HepG2 (cell line): ENCODE measurements around the gene SPRY1. TPM values are rescaled to one million over a fixed set of nuclear protein-coding genes. Genes with fewer than 3 reads are reported as not detected.

ENCODE experiments used
- ATAC-seq: fragments of 200-7000 bp; cut with Tn5 transposase; 3 replicates; pipeline ENCODE4 v1.9.1; 2020; ENCODE audit warnings: mild to moderate bottlenecking, moderate library complexity
- BruUV-seq: library from RNA; stranded (reverse); fragments of 400-500 nt; replicated peaks from 2 replicates; lab custom pipeline; 2021; lab: Mats Ljungman, UMichigan
- CTCF ChIA-PET: fragments of 300-600 bp; formaldehyde crosslinking; extraction: SDS; loops from one replicate; lab custom pipeline; 2021; ENCODE audit warnings: low total read pairs, inconsistent platforms, low intra/inter-chr PET ratio; lab: Yijun Ruan, JAX
- POLR2A ChIA-PET: fragments of 350-600 bp; sonication (Branson Sonifier 250); formaldehyde crosslinking; loops from one replicate; lab custom pipeline; 2020; ENCODE audit warnings: antibody characterized with exemption, inconsistent platforms; lab: Yijun Ruan, JAX
- DNase-seq: peaks from one replicate; pipeline ENCODE4 v3.0.0-alpha.2; 2015; ENCODE audit warnings: low spot score
- FAIRE-seq: peaks from 3 replicates; lab custom pipeline; 2011; peaks lifted over from hg19 to GRCh38; lab: Jason Lieb, UNC
- H2AFZ ChIP-seq: one replicate; pipeline ENCODE4 v1.6.1; 2011; ENCODE audit warnings: low read length, inconsistent platforms
- H3K27ac ChIP-seq: fragments of 300-600 bp; 3 replicates; pipeline ENCODE4 v1.8.0; 2011; ENCODE audit warnings: mixed run types, mild to moderate bottlenecking, mixed read lengths, low read length, inconsistent platforms; ENCODE audit not compliant: insufficient read depth; ENCODE audit errors: extremely low read length
- H3K27me3 ChIP-seq, 2 experiments: fragments of 200-600 bp in 1 of 2; 2 replicates in 1 of 2; 3 replicates in 1 of 2; pipeline versions ENCODE4 v1.6.0 to v1.8.0; 2011; ENCODE audit warnings: low read length in 2 of 2, mild to moderate bottlenecking in 2 of 2, moderate library complexity in 2 of 2, inconsistent platforms in 1 of 2; ENCODE audit not compliant: insufficient read depth in 2 of 2, control insufficient read depth in 1 of 2
- H3K36me3 ChIP-seq, 2 experiments: fragments of 200-600 bp in 1 of 2; replicated peaks in 1 of 2; 2 replicates in 1 of 2; 3 replicates in 1 of 2; pipeline versions ENCODE4 v1.5.1 to v1.8.0; 2011; ENCODE audit warnings: low read length in 2 of 2, inconsistent platforms in 1 of 2; ENCODE audit not compliant: insufficient read depth in 2 of 2, control insufficient read depth in 1 of 2
- H3K4me1 ChIP-seq: 2 replicates; pipeline ENCODE4 v1.5.1; 2012; ENCODE audit warnings: low read length, inconsistent platforms; ENCODE audit not compliant: insufficient read depth
- H3K4me2 ChIP-seq: 2 replicates; pipeline ENCODE4 v1.6.0; 2011; ENCODE audit warnings: low read depth, low read length, inconsistent platforms
- H3K4me3 ChIP-seq, 3 experiments: fragments of 200-600 bp in 1 of 3; sonication (generic), shearing (Covaris generic) in 1 of 3; replicated peaks in 1 of 3; 2 replicates each; pipeline ENCODE4 v1.5.1; 2011 to 2016; ENCODE audit warnings: low read length in 3 of 3, inconsistent platforms in 2 of 3, low read depth in 2 of 3, mild to moderate bottlenecking in 2 of 3, control low read depth in 1 of 3, mixed read lengths in 1 of 3; ENCODE audit not compliant: insufficient read depth in 1 of 3
- H3K79me2 ChIP-seq: one replicate; pipeline ENCODE4 v1.6.1; 2011; ENCODE audit warnings: low read length, inconsistent platforms; ENCODE audit not compliant: insufficient read depth
- H3K9ac ChIP-seq: 2 replicates; pipeline ENCODE4 v1.6.0; 2011; ENCODE audit warnings: mild to moderate bottlenecking, low read depth, low read length, inconsistent platforms; ENCODE audit not compliant: insufficient read depth
- H3K9me3 ChIP-seq: 2 replicates; pipeline ENCODE4 v1.5.1; 2012; ENCODE audit warnings: mild to moderate bottlenecking, low read length
- H4K20me1 ChIP-seq: 2 replicates; pipeline ENCODE4 v1.6.0; 2011; ENCODE audit warnings: inconsistent platforms, mild to moderate bottlenecking, low read length, moderate library complexity; ENCODE audit not compliant: insufficient read depth
- FLYWCH1 ChIP-seq: sonication (generic); formaldehyde crosslinking; IDR thresholded peaks from 2 replicates; pipeline ENCODE4 v1.8.1; 2023; ENCODE audit warnings: mild to moderate bottlenecking, missing genetic modification reagents
- PLRG1 ChIP-seq: fragments of 450-650 bp; conservative IDR thresholded peaks from 2 replicates; pipeline ENCODE4 v1.6.1; 2016
- SMAD9 ChIP-seq: sonication (generic); formaldehyde crosslinking; IDR thresholded peaks from 2 replicates; pipeline ENCODE4 v1.5.1; 2020; ENCODE audit warnings: mild to moderate bottlenecking, missing genetic modification reagents
- ZFP41 ChIP-seq: sonication (generic); formaldehyde crosslinking; IDR thresholded peaks from 2 replicates; pipeline ENCODE4 v1.4.0; 2020; ENCODE audit warnings: mild to moderate bottlenecking, missing genetic modification reagents, borderline replicate concordance
- ZNF331 ChIP-seq: sonication (generic); formaldehyde crosslinking; IDR thresholded peaks from 2 replicates; pipeline ENCODE4 v1.4.0; 2020; ENCODE audit warnings: missing genetic modification reagents
- WGBS: methylation state at CpG from one replicate; pipeline ENCODE4 v1.1.6; 2017; ENCODE audit warnings: low lambda C conversion rate; 5-methylcytosine and 5-hydroxymethylcytosine counted together
- in situ Hi-C: cut with HindIII; loops from 2 replicates; pipeline ENCODE4 v1.10.0; 2017; ENCODE audit warnings: low pct_unique_long_range_greater_than_20kb; ENCODE audit not compliant: extremely low pct_ligation_motif_present
- intact Hi-C: fragments of 100-400 bp; cut with micrococcal nuclease; formaldehyde crosslinking; loops from one replicate; pipeline ENCODE4 v1.10.0; 2022; ENCODE audit not compliant: unreplicated experiment
- polyA plus RNA-seq, 8 experiments: library from polyadenylated mRNA; depleted of rRNA in 3 of 8; stranded (reverse) in 7 of 8; unstranded in 1 of 8; fragments of >200 nt; fragmentation: Illumina TruSeq in 4 of 8; extraction: Trizol in 4 of 8; gene quantifications; 2 replicates each; pipeline versions ENCODE4 v1.2.1 to v1.2.3, GENCODE V29; 2011 to 2016; ENCODE audit warnings: low read depth in 4 of 8, missing spikeins in 1 of 8, mixed read lengths in 1 of 8; ENCODE audit not compliant: insufficient read depth in 1 of 8
- total RNA-seq, 5 experiments: library from RNA; depleted of rRNA; stranded (reverse); fragments of >200 nt; fragmentation: Illumina TruSeq; extraction: Trizol; gene quantifications; 2 replicates each; pipeline ENCODE4 v1.2.3, GENCODE V29; 2016; ENCODE audit warnings: low read depth in 1 of 5
- TF ChIP-seq, protein P1 (sequence below): sonication (generic); formaldehyde crosslinking; IDR thresholded peaks from one replicate; pipeline ENCODE4 v1.5.1; 2020; ENCODE audit warnings: mild to moderate bottlenecking, missing genetic modification reagents; ENCODE audit errors: not compliant biosample characterization
- TF ChIP-seq, protein P2 (sequence below): sonication (generic); formaldehyde crosslinking; IDR thresholded peaks from 2 replicates; pipeline ENCODE4 v1.5.1; 2020; ENCODE audit warnings: mild to moderate bottlenecking, missing genetic modification reagents, moderate library complexity
- TF ChIP-seq, protein P3 (sequence below): fragments of 450-650 bp; IDR thresholded peaks from 2 replicates; pipeline ENCODE4 v1.6.1; 2016

The SPRY1 gene
- total and polyA plus RNA-seq, 2 of the 13 experiments (the other 11 are each of a cell fraction or from before 2014, with no cell fraction given), result 24.7 to 33.4 TPM

DNA sequence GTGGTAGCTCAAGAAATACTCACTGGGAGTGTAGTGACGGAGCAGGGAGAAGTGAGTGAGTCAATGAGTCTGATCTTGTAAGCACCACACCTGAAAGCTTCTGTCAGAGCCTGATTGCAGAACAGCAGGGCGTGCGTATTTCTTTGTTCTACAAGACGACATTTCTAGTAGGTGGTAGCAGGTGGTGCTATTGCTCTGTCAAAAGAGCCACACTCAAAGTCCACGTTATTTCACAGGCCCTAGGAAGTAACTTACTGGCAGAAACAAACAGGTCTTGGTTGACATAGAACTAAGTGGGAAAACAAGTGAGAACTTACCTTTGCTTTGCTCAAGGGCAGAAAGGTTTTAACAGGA, 46.4 kb upstream of the SPRY1 start (continued):
- TF ChIP-seq, protein P1, sequence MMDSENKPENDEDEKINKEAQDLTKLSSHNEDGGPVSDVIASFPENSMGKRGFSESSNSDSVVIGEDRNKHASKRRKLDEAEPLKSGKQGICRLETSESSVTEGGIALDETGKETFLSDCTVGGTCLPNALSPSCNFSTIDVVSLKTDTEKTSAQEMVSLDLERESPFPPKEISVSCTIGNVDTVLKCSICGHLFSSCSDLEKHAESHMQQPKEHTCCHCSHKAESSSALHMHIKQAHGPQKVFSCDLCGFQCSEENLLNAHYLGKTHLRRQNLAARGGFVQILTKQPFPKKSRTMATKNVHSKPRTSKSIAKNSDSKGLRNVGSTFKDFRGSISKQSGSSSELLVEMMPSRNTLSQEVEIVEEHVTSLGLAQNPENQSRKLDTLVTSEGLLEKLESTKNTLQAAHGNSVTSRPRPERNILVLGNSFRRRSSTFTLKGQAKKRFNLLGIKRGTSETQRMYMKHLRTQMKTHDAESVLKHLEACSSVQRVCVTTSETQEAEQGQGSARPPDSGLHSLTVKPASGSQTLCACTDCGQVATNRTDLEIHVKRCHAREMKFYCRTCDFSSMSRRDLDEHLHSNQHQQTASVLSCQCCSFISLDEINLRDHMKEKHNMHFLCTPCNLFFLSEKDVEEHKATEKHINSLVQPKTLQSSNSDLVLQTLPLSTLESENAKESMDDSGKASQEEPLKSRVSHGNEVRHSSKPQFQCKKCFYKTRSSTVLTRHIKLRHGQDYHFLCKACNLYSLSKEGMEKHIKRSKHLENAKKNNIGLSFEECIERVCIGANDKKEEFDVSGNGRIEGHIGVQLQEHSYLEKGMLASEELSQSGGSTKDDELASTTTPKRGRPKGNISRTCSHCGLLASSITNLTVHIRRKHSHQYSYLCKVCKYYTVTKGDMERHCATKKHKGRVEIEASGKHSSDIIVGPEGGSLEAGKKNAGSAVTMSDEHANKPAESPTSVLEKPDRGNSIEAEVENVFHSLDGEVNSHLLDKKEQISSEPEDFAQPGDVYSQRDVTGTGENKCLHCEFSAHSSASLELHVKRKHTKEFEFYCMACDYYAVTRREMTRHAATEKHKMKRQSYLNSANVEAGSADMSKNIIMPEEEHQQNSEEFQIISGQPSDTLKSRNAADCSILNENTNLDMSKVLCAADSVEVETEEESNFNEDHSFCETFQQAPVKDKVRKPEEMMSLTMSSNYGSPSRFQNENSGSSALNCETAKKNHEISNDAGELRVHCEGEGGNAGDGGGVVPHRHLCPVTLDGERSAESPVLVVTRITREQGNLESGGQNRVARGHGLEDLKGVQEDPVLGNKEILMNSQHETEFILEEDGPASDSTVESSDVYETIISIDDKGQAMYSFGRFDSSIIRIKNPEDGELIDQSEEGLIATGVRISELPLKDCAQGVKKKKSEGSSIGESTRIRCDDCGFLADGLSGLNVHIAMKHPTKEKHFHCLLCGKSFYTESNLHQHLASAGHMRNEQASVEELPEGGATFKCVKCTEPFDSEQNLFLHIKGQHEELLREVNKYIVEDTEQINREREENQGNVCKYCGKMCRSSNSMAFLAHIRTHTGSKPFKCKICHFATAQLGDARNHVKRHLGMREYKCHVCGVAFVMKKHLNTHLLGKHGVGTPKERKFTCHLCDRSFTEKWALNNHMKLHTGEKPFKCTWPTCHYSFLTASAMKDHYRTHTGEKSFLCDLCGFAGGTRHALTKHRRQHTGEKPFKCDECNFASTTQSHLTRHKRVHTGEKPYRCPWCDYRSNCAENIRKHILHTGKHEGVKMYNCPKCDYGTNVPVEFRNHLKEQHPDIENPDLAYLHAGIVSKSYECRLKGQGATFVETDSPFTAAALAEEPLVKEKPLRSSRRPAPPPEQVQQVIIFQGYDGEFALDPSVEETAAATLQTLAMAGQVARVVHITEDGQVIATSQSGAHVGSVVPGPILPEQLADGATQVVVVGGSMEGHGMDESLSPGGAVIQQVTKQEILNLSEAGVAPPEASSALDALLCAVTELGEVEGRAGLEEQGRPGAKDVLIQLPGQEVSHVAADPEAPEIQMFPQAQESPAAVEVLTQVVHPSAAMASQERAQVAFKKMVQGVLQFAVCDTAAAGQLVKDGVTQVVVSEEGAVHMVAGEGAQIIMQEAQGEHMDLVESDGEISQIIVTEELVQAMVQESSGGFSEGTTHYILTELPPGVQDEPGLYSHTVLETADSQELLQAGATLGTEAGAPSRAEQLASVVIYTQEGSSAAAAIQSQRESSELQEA (CRISPR knock-in tag), result no peak
- TF ChIP-seq ZNF331 (CRISPR knock-in tag) (peak; percentile 7; the same call in 1 of the 2 replicates), PLRG1 (no peak)

DNA sequence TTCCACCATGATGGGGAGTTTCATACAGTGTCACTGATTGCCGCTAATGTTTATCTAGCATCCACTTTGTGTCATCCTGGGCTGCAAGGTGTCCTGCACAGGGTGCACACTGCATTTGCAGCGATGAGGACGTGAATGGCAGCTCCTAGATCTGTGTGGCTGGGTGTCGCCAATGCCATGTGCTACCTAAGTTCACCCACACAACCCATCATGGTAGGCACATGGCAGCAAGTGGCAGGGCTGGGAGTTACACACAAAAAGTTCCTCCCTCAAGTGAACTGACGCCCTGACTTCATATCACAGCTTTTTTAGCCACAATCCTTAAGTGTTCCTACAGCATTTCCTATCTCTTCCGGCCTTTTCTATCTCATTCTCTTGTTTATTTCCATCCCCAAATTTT, 45.9 kb upstream of the SPRY1 start:
- no peak overlapping the region for H3K4me3 ChIP-seq
- ChIA-PET POLR2A (no interaction called here), CTCF (interaction anchor here (1.0 kb wide), 1 partner anchor 310 kb away, joined by 3 read pairs; no protein-coding TSS in a partner anchor)
- intact Hi-C loops, result loop anchor here (1.0 to 10.0 kb wide), 3 partner anchors 248 to 914 kb away; no protein-coding TSS in a partner anchor
- H3K4me1 ChIP-seq, result peaks cover 43% of the 10 kb centered on the region
- DNase-seq (no peak), FAIRE-seq (no peak), ATAC-seq (peak; percentile 33; the same call in 2 of the 3 replicates)
- H3K27ac ChIP-seq, result no peak overlapping the region
- H3K27me3 ChIP-seq, result no peaks in the 10 kb centered on the region
- in situ Hi-C loops, result no loop called here
- no peaks in the 10 kb centered on the region for H3K79me2 ChIP-seq
- no peak overlapping the region for H3K9ac ChIP-seq
- 94% methylated on average over 6 of the region's 6 CpGs for WGBS
- no peaks in the 10 kb centered on the region for H4K20me1 ChIP-seq
- H3K4me2 ChIP-seq, result peak overlapping the region; percentile 74; the same call in 1 of the 2 replicates
- BruUV-seq, result no TSS peak
- H3K9me3 ChIP-seq, result no peaks in the 10 kb centered on the region
- H3K36me3 ChIP-seq, result no peaks in the 10 kb centered on the region
- H2AFZ ChIP-seq, result no peak overlapping the region
- TF ChIP-seq, protein P2, sequence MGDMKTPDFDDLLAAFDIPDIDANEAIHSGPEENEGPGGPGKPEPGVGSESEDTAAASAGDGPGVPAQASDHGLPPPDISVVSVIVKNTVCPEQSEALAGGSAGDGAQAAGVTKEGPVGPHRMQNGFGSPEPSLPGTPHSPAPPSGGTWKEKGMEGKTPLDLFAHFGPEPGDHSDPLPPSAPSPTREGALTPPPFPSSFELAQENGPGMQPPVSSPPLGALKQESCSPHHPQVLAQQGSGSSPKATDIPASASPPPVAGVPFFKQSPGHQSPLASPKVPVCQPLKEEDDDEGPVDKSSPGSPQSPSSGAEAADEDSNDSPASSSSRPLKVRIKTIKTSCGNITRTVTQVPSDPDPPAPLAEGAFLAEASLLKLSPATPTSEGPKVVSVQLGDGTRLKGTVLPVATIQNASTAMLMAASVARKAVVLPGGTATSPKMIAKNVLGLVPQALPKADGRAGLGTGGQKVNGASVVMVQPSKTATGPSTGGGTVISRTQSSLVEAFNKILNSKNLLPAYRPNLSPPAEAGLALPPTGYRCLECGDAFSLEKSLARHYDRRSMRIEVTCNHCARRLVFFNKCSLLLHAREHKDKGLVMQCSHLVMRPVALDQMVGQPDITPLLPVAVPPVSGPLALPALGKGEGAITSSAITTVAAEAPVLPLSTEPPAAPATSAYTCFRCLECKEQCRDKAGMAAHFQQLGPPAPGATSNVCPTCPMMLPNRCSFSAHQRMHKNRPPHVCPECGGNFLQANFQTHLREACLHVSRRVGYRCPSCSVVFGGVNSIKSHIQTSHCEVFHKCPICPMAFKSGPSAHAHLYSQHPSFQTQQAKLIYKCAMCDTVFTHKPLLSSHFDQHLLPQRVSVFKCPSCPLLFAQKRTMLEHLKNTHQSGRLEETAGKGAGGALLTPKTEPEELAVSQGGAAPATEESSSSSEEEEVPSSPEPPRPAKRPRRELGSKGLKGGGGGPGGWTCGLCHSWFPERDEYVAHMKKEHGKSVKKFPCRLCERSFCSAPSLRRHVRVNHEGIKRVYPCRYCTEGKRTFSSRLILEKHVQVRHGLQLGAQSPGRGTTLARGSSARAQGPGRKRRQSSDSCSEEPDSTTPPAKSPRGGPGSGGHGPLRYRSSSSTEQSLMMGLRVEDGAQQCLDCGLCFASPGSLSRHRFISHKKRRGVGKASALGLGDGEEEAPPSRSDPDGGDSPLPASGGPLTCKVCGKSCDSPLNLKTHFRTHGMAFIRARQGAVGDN (CRISPR knock-in tag), result 0 out of 2 replicates have a peak, but pooled peaks have one; percentile 11
- TF ChIP-seq, protein P3, sequence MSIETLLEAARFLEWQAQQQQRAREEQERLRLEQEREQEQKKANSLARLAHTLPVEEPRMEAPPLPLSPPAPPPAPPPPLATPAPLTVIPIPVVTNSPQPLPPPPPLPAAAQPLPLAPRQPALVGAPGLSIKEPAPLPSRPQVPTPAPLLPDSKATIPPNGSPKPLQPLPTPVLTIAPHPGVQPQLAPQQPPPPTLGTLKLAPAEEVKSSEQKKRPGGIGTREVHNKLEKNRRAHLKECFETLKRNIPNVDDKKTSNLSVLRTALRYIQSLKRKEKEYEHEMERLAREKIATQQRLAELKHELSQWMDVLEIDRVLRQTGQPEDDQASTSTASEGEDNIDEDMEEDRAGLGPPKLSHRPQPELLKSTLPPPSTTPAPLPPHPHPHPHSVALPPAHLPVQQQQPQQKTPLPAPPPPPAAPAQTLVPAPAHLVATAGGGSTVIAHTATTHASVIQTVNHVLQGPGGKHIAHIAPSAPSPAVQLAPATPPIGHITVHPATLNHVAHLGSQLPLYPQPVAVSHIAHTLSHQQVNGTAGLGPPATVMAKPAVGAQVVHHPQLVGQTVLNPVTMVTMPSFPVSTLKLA, result peak; percentile 58
- TF ChIP-seq SMAD9 (CRISPR knock-in tag) (no peak), ZFP41 (CRISPR knock-in tag) (no peak), FLYWCH1 (no peak)
